ENCODE results near the gene ZCCHC8. TPM values are rescaled to one million over a fixed set of nuclear protein-coding genes. Genes with fewer than 3 reads are reported as not detected.
A peak's percentile ranks its signal among the peaks of the same experiment; 100 is the strongest.
"Not testable (repeated sequence)": the region's sequence is repeated elsewhere in the genome, so short reads cannot be mapped to it uniquely, and the experiment has no call there.

ZCCHC8 gene
- total RNA-seq, 1 experiment from 2014 or later: 15.7 TPM

GRCh38 chr12:122513028-122513427 is 12.3 kb upstream of the ZCCHC8 start:
- DNase-seq (ENCODE audit: low spot score): not testable (repeated sequence)

GRCh38 chr12:122508163-122508562 is 7.4 kb upstream of the ZCCHC8 start:
- DNase-seq (ENCODE audit: low spot score): no peak

GRCh38 chr12:122506393-122506938 is 5.7 kb upstream of the ZCCHC8 start:
- no peak for DNase-seq (ENCODE audit: low spot score)

- DNase-seq (ENCODE audit: low spot score): no peak
Observed at GRCh38 chr12:122505419-122506051, 4.8 kb upstream of the ZCCHC8 start.

GRCh38 chr12:122503783-122504590 is 3.3 kb upstream of the ZCCHC8 start:
- no peak for DNase-seq (ENCODE audit: low spot score)

- DNase-seq (ENCODE audit: low spot score): no peak
Observed at GRCh38 chr12:122503147-122503751, 2.5 kb upstream of the ZCCHC8 start.

GRCh38 chr12:122501489-122501989 is 807 bp upstream of the ZCCHC8 start:
- no peak for DNase-seq (ENCODE audit: low spot score)

- peak; percentile 67 for DNase-seq (ENCODE audit: low spot score)
Observed at GRCh38 chr12:122499991-122500684, 594 bp downstream of the ZCCHC8 start.

- DNase-seq (ENCODE audit: low spot score): no peak
Observed at GRCh38 chr12:122495258-122495657, 5.5 kb downstream of the ZCCHC8 start.

- not testable (repeated sequence) for DNase-seq (ENCODE audit: low spot score)
Observed at GRCh38 chr12:122493222-122493621, 7.5 kb downstream of the ZCCHC8 start.

- no peak for DNase-seq (ENCODE audit: low spot score)
Observed at GRCh38 chr12:122491991-122492390, 8.7 kb downstream of the ZCCHC8 start.

GRCh38 chr12:122489038-122489437 is 11.7 kb downstream of the ZCCHC8 start:
- no peak for DNase-seq (ENCODE audit: low spot score)

GRCh38 chr12:122487807-122488206 is 12.9 kb downstream of the ZCCHC8 start:
- DNase-seq (ENCODE audit: low spot score): not testable (repeated sequence)

- no peak for DNase-seq (ENCODE audit: low spot score)
Observed at GRCh38 chr12:122486805-122487426, 13.8 kb downstream of the ZCCHC8 start.

- DNase-seq (ENCODE audit: low spot score): not testable (repeated sequence)
Observed at GRCh38 chr12:122486360-122486759, 14.4 kb downstream of the ZCCHC8 start.

- not testable (repeated sequence) for DNase-seq (ENCODE audit: low spot score)
Observed at GRCh38 chr12:122484385-122484784, 16.3 kb downstream of the ZCCHC8 start.

GRCh38 chr12:122483969-122484368 is 16.8 kb downstream of the ZCCHC8 start:
- no peak for DNase-seq (ENCODE audit: low spot score)

- DNase-seq (ENCODE audit: low spot score): no peak
Observed at GRCh38 chr12:122481861-122482260, 18.9 kb downstream of the ZCCHC8 start.

GRCh38 chr12:122480753-122481152 is 20.0 kb downstream of the ZCCHC8 start:
- no peak for DNase-seq (ENCODE audit: low spot score)

GRCh38 chr12:122474324-122474716 is 26.4 kb downstream of the ZCCHC8 start:
- no peak for DNase-seq (ENCODE audit: low spot score)

Data from HT-29 (cell line).